ENCODE data around the gene MLEC. TPM values are rescaled to one million over a fixed set of nuclear protein-coding genes. Genes with fewer than 3 reads are reported as not detected.
A peak's percentile ranks its signal among the peaks of the same experiment; 100 is the strongest.

MLEC gene
- total RNA-seq, 4 donors from 2014 or later = 87.3 to 123 (median 104) TPM

DNA sequence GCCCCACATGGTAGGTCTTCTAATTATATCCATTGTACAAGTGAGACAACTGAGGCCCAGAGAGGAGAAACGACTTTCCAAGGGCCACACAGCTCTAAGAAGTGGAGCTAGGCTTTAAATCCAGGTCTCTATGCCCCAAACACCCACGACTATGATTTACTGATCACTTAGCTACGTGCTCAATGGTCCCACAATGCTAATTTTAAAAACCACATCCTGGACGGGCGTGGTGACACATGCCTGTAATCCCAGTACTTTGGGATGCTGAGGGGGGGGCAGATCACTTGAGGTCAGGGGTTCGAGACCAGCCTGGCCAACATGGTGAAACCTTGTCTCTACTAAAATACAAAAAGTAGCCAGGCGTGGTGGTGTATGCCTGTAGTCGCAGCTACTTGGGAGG, 8.4 kb upstream of the MLEC start:
- Histone ChIP-seq H3K9me3 (no peaks in the 10 kb centered on the region), H3K4me1 (peaks cover 0 to 9% (median 2%) of the 10 kb centered on the region in 4 donors), H3K4me3 (no peak overlapping the region), H3K27me3 (no peaks in the 10 kb centered on the region), H3K36me3 (no peaks in the 10 kb centered on the region), H3K27ac (peak overlapping the region in 1 of 4 donors; percentile 86)
- peak in 1 of 2 donors; percentile 7 for TF ChIP-seq POLR2A (IDR thresholded peaks at IDR 0.05)
- TF ChIP-seq, protein P1, sequence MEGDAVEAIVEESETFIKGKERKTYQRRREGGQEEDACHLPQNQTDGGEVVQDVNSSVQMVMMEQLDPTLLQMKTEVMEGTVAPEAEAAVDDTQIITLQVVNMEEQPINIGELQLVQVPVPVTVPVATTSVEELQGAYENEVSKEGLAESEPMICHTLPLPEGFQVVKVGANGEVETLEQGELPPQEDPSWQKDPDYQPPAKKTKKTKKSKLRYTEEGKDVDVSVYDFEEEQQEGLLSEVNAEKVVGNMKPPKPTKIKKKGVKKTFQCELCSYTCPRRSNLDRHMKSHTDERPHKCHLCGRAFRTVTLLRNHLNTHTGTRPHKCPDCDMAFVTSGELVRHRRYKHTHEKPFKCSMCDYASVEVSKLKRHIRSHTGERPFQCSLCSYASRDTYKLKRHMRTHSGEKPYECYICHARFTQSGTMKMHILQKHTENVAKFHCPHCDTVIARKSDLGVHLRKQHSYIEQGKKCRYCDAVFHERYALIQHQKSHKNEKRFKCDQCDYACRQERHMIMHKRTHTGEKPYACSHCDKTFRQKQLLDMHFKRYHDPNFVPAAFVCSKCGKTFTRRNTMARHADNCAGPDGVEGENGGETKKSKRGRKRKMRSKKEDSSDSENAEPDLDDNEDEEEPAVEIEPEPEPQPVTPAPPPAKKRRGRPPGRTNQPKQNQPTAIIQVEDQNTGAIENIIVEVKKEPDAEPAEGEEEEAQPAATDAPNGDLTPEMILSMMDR (IDR thresholded peaks at IDR 0.05) = no peak
- DNase-seq = no peak

DNA sequence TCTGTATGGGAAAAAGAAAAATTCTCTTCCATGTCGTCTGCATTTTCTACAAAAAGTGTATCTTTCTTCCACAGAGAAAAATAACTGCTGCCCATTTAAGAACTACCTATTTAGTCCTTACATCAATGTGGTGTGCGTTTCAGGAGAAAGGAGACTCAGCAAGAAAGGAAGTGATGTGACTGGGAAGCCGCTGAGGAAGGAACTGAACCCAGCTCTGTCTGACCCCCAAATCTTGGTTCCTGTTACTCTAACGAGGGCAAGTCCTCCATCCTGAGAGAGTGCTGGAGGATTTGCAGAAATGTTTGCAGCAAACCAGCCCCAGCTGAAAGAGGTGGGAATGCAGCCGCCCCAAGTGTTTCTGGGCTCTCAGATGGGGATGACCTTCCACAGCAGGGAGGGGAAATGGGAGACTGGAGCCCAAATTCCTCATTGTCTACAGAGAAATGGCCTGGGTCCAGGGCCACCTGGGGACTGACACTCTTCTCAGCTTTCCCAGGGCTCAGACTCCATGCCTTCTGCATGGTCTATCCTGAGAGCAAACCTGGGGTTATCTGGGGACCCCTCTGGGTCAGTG, 6.7 kb upstream of the MLEC start:
- H3K4me3 ChIP-seq = no peak overlapping the region
- no peak for DNase-seq
- H3K36me3 ChIP-seq = no peaks in the 10 kb centered on the region
- H3K4me1 ChIP-seq = peaks cover 0 to 9% (median 2%) of the 10 kb centered on the region in 4 donors
- no peaks in the 10 kb centered on the region for H3K27me3 ChIP-seq
- no peaks in the 10 kb centered on the region for H3K9me3 ChIP-seq
- no peak for TF ChIP-seq POLR2A (IDR thresholded peaks at IDR 0.05)
- TF ChIP-seq, protein P1 (IDR thresholded peaks at IDR 0.05) = no peak
- no peak overlapping the region for H3K27ac ChIP-seq

DNA sequence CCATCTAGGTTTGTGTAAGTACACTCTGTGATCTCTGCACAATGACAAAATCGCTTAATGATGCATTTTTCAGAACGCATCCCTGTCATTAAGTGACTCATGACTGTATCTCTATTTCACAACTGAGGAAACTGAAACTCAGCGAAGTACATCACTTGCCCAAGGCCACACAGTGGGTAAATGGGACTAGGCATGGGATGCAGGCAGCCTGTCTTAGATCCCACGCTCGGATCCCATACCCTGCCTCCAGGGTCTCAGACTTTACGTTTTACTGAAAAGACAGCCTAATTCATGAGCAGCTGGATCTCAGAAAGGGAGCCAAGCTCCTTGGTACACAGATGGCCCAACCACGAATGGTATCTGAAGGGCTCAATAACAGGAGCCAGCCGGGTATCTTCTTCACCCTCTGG, 2.4 kb upstream of the MLEC start:
- H3K4me1 ChIP-seq = peaks cover 0 to 12% (median 8%) of the 10 kb centered on the region in 4 donors
- no peaks in the 10 kb centered on the region for H3K27me3 ChIP-seq
- no peaks in the 10 kb centered on the region for H3K9me3 ChIP-seq
- H3K36me3 ChIP-seq = no peaks in the 10 kb centered on the region
- no peak overlapping the region for H3K4me3 ChIP-seq
- TF ChIP-seq, protein P1 (IDR thresholded peaks at IDR 0.05) = no peak
- TF ChIP-seq POLR2A (IDR thresholded peaks at IDR 0.05) = no peak
- DNase-seq = no peak
- peak overlapping the region in 2 of 4 donors; percentile 9 to 43 for H3K27ac ChIP-seq

DNA sequence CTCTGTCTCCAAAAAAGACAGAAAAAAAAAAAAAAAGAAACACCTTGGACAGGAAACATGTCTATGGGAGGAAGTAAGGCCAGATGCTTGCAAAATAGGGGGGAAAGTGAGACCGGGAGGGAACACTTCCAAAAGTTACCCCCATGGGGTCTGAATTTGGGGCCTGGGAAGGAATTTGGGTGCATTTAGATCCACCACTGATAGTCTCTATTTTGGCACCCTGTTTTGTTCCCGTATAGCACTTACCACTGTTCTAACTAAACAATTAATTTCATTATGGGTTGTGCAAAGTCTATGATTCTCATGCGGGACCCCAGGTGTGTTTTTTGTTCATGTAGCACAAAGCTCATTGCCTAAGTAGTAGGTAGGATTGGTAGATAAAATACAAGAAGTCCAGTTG, 1.4 kb upstream of the MLEC start:
- TF ChIP-seq POLR2A (IDR thresholded peaks at IDR 0.05) = no peak
- TF ChIP-seq, protein P1 (IDR thresholded peaks at IDR 0.05) = no peak
- Histone ChIP-seq H3K4me3 (no peak overlapping the region), H3K9me3 (no peaks in the 10 kb centered on the region), H3K4me1 (peaks cover 0 to 21% (median 13%) of the 10 kb centered on the region in 4 donors), H3K36me3 (no peaks in the 10 kb centered on the region), H3K27me3 (no peaks in the 10 kb centered on the region), H3K27ac (peak overlapping the region in 1 of 4 donors; percentile 93)
- no peak for DNase-seq

DNA sequence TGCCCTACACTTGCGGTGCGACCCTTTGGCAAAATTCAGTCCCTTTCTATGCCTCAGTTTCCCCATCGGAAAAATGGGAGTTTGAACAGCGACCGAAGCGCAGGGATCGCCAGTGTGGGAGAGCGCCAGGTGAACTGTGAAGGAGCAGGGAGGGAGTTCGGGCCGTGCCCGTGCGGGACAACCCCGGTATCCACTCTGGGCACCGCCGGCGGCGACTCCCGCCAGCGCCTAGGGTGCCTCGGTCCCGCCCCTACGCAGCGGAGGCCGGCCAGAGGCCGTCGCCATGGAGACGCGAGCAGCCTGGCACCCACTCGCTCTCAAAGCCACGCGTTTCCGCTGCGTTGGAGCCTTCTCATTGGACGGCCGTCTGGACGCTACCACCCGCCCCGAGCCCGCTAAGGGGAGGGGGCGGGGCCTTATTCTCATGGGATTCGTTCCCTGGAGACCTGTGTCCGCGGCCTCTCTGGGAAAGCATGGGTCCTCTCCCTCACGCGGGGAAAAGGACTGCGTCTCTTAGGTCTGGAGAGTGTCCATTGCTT, 729 bp upstream of the MLEC start:
- Histone ChIP-seq H3K36me3 (no peaks in the 10 kb centered on the region), H3K27ac (peak overlapping the region; percentile 84 to 93 (median 90)), H3K4me1 (peaks cover 0 to 26% (median 15%) of the 10 kb centered on the region in 4 donors), H3K4me3 (peak overlapping the region; percentile 83 to 99 (median 93)), H3K9me3 (no peaks in the 10 kb centered on the region), H3K27me3 (no peaks in the 10 kb centered on the region)
- peak; percentile 98 to 99 (median 99) for DNase-seq
- TF ChIP-seq, protein P1 (IDR thresholded peaks at IDR 0.05) = no peak
- peak; percentile 51 to 72 for TF ChIP-seq POLR2A (IDR thresholded peaks at IDR 0.05)
